Measurements from ENCODE around the gene DPM2.

- no peak for TF ChIP-seq CTCF (IDR thresholded peaks at IDR 0.05)
- no peak for TF ChIP-seq POLR2A (IDR thresholded peaks at IDR 0.05)
Measured at GRCh38 chr9:127982912-127983311, 45.3 kb upstream of the DPM2 start.
